GM19372 (cell line): ENCODE data around the gene CAST.

Experiments used
- ATAC-seq: cut with Tn5 transposase; IDR thresholded peaks from one replicate; pipeline ENCODE4 v1.9.1; 2021; ENCODE audit warnings: mild to moderate bottlenecking, low read depth, moderate library complexity; ENCODE audit not compliant: unreplicated experiment

CAST gene

DNA sequence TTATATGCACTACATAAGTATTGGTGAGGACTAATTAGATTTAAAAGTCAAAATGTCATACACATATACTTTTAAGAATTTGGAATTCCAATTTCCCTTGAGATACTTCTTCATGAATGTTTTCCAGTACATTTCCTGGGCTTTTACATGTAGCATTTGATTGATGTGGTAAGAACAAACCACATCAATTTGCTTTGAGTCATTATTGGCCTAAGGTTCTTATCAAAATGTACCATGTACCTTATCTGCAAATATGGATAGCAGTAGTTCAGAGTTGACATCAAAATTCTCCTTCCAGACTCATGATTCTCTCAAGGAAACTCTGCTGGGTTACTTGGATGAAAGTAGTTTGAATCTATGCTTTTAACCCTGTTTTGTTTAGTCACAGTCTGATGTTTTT, 2.5 kb downstream of the CAST start:
- no peak for ATAC-seq

- no peak for ATAC-seq
Observed at GRCh38 chr5:96668725-96669124, 6.5 kb downstream of the CAST start.

DNA sequence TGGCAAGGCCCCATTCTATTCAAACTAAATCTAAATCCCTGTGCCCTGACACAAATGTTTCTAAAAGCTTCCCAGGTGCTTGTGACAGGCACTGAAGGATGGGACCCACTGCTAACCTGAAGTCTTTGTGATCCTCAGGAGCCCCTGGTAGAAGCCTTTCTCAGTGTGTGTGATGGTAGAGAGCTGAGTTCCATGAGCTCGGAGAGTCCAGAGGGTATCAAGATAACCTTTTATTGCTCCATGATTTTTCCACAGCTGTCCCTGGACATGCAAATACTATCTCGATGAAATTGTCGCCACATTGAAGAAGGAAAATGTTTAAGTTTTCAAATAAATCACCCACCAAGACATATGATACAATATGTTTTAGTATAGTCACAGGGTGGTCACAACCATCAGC, 7.7 kb downstream of the CAST start:
- no peak for ATAC-seq

GRCh38 chr5:96671441-96671840, 9.3 kb downstream of the CAST start:
- no peak for ATAC-seq

DNA sequence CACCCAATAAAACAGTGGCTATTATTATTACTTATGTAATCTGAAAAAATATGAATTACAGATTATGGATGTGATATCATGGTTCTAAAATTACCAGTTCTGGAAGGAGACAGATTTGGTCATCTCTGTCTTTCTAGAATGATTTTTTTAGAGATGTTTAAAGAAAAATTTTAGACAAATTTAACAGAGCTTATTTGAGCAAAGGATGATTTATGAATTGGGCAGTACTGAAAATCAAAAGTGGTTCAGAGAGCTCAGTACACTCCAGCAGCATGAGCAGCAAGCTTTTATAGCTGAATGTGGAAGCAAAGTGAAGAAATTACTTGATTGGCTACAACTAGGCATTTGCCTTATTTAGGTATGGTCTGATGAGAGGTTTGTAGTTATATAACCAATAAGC, 11.0 kb downstream of the CAST start:
- ATAC-seq: no peak

DNA sequence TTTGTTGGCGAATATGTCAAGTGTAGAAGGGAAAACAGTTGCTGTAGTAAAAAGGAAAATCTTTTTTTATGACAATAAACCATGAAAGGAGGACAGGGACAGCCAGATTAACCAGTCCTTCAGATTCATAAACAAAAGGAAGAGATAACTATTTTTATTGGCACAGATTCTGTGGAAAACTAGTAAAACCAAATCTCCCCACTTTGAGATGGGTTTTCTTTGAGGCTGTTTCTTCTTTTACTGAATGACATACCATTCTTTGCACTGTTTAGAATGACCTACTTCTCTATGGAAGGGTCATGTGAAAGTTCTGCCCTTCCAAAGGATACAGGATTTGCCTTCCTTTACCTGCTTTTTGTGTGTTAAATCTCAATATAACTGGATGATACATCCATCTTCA, 13.7 kb downstream of the CAST start:
- no peak for ATAC-seq

GRCh38 chr5:96677496-96677895, 15.3 kb downstream of the CAST start:
- ATAC-seq: no peak

- ATAC-seq: no peak
Observed at GRCh38 chr5:96679293-96679692, 17.1 kb downstream of the CAST start.

GRCh38 chr5:96680759-96681470, 18.7 kb downstream of the CAST start:
- no peak for ATAC-seq

- ATAC-seq: no peak
Observed at GRCh38 chr5:96683392-96683791, 21.2 kb downstream of the CAST start.

- no peak for ATAC-seq
Observed at GRCh38 chr5:96683810-96684209, 21.6 kb downstream of the CAST start.

DNA sequence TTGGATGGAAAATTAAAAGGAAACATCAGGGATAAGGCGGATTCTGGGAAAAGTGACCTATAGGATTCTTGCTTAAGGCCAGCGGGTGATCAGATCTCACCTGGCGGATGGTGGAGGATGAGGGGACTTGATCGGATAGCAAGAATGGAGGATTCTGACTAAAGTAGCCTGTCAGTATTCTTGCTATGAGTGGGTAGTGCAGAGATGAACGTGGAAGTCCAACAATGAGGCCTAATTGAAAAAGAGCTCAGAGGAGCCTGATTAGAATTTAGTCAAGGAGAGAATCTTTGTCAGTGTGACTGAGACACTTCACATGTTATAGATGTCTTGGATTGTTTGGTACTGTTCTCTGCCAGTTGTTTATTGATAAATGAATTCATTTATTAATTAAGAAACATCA, 24.9 kb downstream of the CAST start:
- no peak for ATAC-seq

DNA sequence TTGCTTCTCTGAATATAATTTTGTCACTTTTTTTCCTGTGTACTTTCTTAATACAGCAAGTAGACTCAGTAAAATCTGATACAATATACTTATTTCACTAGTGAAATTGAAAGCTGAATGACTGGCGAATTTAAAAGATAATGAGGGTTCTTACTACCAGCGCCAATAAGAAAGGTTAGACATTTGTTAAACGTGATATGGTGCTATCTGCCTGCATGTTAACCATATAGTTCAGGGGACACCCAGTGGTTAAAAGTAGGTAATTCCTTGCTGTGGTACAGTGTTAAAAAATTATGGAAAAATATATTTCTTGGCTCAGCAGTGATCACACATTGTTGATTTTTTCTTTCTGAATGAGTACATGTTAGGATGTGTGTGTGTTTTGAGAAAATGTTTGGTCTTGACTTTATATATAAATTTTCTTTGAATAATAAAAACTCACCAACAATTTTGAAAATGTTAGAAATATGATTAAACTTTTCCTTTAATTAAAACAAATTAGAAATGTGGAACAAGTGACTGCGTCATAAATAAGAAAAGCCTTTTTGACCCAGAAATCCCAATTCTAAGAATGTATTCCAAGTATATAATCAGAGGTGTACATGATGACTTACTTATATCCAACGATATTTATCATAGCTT, 25.8 kb downstream of the CAST start:
- peak; percentile 93 for ATAC-seq

DNA sequence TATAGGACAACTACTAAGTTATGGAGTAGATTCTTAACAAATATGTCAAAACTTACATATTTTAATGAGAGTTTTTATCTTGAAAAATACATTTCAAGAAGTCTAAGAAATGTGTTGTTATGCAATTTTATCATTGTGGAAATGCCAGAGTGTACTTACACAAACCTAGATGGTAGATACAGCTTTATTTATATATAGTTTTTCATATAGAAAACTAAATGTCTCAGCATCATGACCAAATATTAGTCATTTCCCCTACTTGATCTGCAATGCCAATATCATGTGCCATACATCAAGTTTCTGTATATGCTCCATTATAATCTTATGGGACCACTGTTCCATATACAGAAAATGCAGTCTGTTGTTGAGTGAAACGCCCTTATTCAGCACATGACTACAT, 28.7 kb downstream of the CAST start:
- no peak for ATAC-seq

DNA sequence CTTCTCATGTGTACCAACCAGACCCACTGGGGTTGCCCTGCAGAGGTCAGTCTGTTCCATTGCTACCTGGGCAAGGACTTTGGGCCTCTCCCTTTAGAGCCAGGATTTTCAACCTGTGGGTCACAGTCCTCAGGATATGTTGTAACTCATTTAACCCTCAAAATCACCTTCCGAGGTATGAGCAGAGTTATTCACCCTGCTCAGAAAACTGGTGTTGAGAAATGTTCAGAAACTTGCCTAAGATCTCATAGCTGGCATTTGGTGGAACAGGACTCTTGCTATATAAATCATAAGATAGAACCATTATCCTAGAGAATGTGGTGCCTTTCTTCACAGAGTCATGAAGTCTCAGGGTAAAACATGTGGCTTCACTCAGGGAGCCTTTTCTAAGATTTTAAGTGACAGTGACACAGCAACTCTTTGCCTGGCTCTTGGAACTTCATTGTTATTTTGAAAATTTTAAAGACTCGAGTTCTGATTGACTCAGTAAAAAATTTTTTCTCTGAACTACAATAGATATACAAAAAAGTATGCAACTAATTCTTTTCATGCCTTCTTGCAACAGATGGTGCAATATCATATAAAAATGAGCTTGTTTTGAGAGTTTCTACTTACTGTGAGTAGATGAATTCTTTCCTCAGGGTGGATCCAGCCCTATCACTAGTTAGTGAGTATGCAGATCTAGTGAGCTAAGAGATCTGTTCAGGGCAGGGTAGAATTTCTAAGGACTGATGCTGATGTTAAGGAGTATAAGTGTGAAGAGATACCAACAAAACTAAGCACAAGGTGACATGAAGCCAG, 29.5 kb downstream of the CAST start:
- ATAC-seq: no peak

GRCh38 chr5:96692441-96692840, 30.3 kb downstream of the CAST start:
- no peak for ATAC-seq

DNA sequence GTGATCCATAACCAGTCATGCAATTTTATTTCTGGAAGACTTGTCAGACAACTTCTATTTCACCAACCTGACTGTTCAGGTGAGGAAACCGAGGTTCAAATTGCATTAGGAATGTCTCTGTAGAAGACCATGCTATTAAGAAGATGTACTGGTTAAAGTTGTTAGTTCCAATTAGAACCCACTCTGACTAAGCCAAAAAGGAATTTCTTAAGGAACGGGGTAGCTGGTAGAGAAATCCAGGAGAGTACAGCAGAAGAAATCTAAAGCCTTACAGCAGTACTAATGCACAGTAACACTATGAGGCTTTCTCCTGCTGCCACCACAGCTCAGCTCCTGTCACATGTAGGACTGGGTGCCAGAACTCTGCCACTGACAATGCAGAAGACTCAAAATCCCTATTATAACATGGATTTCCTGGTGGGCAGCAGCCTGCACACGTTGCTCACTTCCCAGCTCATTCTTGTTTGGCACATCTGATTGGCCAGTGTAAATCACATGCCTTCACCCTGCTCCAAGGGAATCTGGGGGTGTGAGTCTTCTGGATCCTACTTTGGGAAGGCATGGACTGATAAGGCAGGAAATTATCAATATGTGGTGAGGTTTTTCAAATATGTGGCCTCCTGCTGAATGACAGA, 37.1 kb downstream of the CAST start:
- ATAC-seq: no peak

DNA sequence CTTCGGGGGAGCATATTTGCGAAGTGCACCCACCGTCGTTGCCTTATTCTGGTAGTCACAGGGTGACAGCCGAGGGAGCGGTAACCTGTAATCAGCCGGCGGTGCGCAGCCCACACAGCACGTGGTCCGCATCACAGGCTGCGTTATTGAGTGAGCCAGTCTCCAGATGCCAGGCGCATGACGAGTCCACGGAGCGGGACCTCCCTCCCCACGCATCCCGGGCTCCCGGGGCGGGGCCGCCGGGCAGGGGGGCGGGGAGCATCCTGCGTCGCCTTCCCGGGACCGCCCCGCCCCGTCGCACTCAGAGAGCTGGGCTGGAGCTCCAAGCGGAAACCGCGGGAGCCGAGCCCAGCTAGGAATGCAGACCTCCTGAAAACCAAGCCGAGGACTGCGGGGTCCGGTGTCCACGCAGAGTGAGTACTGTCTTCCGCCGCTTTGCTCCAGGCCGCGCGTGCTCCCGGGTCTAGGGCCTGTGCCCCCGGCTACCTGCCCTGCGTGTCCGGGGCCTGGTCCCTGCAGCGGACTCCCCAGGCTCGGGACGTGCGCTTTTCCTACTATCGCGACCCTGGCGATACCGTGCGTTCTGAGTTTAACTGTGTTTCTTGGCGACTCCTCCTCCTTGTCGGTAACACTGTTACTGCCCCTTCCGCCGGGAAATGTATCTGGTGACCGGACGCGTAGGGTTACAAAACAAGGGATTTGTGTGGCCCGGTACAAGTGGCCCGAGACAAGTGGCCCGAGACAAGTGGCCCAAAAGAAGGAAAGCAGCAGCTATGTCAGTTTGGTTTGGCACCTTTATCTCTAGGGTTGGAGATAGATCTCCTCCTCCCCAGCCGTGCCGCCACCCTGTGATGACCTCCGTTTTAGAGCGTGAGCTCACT, 40.6 kb downstream of the CAST start:
- peak; percentile 67 for ATAC-seq

DNA sequence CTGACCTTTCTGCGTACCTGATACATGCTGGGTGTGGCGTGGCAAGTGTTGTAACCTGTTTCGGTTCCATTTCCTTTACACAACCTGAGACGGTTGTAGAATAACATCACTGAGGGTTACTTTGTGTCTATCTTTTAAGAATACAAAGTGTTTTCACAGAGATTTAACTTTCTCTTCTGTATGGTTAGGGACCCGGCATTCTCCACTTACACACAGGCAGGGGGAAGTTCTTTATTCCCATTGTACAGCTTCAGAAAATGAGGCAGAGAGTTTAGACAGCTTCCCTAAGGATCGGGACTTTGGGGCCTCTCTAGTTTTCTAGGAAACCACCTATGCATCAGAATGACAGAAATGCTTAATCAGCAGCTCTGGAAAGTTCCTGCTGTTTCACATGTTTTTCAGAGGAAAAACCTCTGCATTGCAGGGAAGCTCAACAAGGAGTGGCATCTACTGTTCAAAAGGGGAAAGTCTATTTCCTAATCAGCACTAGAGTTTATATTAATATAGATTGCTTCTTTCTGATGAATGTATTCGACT, 41.3 kb downstream of the CAST start:
- ATAC-seq: peak; percentile 45

GRCh38 chr5:96703995-96704394, 41.8 kb downstream of the CAST start:
- no peak for ATAC-seq
